SJCRH30 (cell line): ENCODE results near the gene LRRFIP2. TPM values are rescaled to one million over a fixed set of nuclear protein-coding genes. Genes with fewer than 3 reads are reported as not detected.

Experiments
- DNase-seq, 2 experiments: peaks; one replicate each; pipeline ENCODE4 v3.0.0-alpha.2; 2015 to 2020
- H3K27ac ChIP-seq: fragments of 250-450 bp; sonication (Bioruptor Pico); 2 replicates; pipeline ENCODE4 v1.5.1; 2020; ENCODE audit warnings: mild to moderate bottlenecking, moderate library complexity
- H3K27me3 ChIP-seq: fragments of 250-450 bp; sonication (Bioruptor Pico); 2 replicates; pipeline ENCODE4 v1.5.1; 2020; ENCODE audit warnings: mild to moderate bottlenecking, moderate library complexity
- H3K36me3 ChIP-seq: fragments of 250-450 bp; sonication (Bioruptor Pico); 2 replicates; pipeline ENCODE4 v1.5.1; 2020; ENCODE audit warnings: mild to moderate bottlenecking, moderate library complexity
- H3K4me1 ChIP-seq: fragments of 250-450 bp; sonication (Bioruptor Pico); 2 replicates; pipeline ENCODE4 v1.5.1; 2020; ENCODE audit warnings: mild to moderate bottlenecking, moderate library complexity
- H3K4me3 ChIP-seq: fragments of 250-450 bp; sonication (Bioruptor Pico); 2 replicates; pipeline ENCODE4 v1.5.1; 2020; ENCODE audit warnings: mild to moderate bottlenecking, moderate library complexity
- H3K9me3 ChIP-seq: fragments of 250-450 bp; sonication (Bioruptor Pico); replicated peaks from 2 replicates; pipeline ENCODE4 v1.5.1; 2020; ENCODE audit warnings: mild to moderate bottlenecking, moderate library complexity
- total RNA-seq: library from RNA; depleted of rRNA; stranded (reverse); fragments of >200 nt; shearing (Covaris generic); gene quantifications from 2 replicates; pipeline ENCODE4 v1.2.3, GENCODE V29; 2014

The LRRFIP2 gene
- total RNA-seq, 1 experiment from 2014 or later = 34.5 TPM

DNA sequence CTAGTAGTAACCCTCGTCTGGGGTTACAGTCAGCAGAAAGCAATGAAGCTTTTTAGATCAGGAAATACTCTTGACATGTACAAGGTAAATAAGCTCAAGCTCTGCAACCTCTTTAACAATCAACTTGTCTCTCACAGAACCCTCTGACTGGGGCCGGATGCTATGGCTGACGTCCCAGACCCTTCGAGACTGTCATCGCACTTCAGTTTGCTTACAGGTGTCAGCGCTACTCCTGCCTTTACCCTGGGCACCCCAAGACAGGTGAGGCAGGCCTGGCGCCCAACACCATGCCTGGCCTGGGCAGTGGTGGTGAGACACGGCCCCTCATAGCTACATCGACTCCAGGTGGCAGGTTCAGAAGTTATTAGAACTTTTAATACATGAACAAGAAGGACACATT is 30.6 kb downstream of the LRRFIP2 start:
- peaks cover 8% of the 10 kb centered on the region for H3K36me3 ChIP-seq
- no peaks in the 10 kb centered on the region for H3K27me3 ChIP-seq
- H3K27ac ChIP-seq = no peak overlapping the region
- no peak overlapping the region for H3K4me3 ChIP-seq
- peaks cover 6% of the 10 kb centered on the region; the same call in 1 of the 2 replicates for H3K4me1 ChIP-seq
- no peaks in the 10 kb centered on the region for H3K9me3 ChIP-seq
- DNase-seq = no peak

DNA sequence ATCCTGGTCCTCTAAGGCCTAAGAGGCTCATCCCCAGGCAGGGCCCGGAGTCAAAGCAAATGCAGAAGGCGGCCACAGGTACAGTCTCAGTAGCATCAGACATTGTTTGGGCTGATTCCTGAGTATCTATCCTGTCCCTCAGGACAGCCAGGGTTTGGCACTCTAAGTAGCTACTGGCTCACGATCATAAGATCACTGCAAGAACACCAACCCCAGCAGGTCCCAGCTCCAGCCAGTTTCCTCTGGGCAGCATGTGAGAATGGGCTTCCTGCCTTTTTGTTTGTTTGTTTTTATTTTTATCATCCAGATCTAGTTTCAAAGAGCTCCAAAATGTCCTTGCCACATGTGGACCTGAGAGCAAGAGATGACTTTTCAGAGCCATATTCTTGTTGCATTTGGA is 32.7 kb downstream of the LRRFIP2 start:
- no peaks in the 10 kb centered on the region for H3K4me1 ChIP-seq
- H3K4me3 ChIP-seq = no peak overlapping the region
- no peaks in the 10 kb centered on the region for H3K27me3 ChIP-seq
- peaks cover 5% of the 10 kb centered on the region for H3K36me3 ChIP-seq
- H3K9me3 ChIP-seq = no peaks in the 10 kb centered on the region
- no peak for DNase-seq
- no peak overlapping the region for H3K27ac ChIP-seq

DNA sequence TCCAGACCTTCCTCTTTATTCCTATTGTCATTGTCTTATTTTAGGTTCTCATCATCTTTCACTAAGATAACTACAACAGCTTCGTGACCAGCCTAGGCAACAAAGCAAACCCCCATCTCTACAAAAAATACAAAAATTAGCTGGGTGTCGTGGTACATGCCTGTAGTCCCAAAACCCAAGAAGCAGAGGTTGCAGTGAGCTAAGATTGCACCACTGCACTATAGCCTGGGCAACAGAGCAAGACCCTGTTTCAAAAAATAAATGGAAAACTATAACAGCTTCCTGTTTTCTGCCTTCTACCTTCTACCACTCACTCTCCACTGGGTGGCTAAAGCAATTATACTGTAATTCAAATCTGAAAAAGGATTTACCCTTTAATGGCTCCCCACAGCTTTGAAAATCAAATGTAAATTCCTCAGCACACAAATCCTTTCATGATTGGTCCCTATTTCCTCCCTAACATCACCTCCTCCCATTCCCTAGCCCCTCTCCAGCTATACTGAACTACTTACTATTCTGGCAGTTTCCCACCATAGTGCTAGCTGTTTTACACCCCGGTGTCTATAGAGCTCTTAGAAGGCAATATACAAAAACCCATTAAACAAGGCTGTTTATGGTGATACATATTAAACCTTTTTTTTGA is 33.4 kb downstream of the LRRFIP2 start:
- H3K4me1 ChIP-seq = no peaks in the 10 kb centered on the region
- no peak overlapping the region for H3K4me3 ChIP-seq
- H3K9me3 ChIP-seq = no peaks in the 10 kb centered on the region
- no peak overlapping the region for H3K27ac ChIP-seq
- no peaks in the 10 kb centered on the region for H3K27me3 ChIP-seq
- no peak for DNase-seq
- peaks cover 5% of the 10 kb centered on the region for H3K36me3 ChIP-seq

DNA sequence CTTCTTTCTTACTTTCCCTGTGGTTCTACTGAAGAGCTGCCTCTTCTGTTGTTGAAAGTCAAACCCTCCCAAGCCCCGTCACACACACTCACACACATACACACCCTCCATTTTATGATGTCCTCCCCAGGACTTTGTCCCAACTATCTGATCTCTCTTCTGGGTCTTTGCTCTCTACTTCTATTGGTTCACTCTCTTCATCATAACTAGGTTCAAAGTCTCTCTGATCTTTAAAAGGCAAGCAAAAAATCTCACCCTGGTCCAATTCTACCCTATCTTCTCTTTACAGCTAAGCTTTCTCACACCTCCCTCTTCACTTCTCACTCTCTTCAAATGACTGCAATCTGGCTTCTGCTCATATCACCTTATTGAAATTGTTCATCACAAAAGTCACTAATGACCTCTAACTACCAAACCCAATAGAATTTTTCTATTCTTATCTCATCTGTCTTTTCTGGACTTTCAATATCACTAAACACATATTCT is 34.8 kb downstream of the LRRFIP2 start:
- H3K4me1 ChIP-seq = no peaks in the 10 kb centered on the region
- H3K27me3 ChIP-seq = no peaks in the 10 kb centered on the region
- no peak for DNase-seq
- no peaks in the 10 kb centered on the region for H3K9me3 ChIP-seq
- no peak overlapping the region for H3K27ac ChIP-seq
- H3K36me3 ChIP-seq = peaks cover 5% of the 10 kb centered on the region
- no peak overlapping the region for H3K4me3 ChIP-seq

DNA sequence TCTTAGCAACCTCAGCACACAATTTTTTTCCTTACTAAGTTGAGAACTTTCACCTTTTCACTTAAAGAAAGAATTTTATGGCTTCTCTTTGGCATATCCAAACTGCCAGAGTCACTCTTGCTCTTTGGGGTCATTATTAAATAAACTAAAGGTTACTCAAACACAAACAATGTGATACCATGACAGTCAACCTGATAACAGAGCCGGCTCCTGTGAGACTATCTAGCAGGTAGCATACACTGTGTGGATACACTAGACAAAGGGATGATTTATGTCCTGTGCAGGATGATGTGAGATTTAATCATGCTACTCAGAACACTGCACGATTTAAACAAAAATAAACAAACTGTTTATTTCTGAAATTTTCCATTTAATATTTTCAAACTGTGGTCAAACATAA is 35.6 kb downstream of the LRRFIP2 start:
- peaks cover 5% of the 10 kb centered on the region for H3K36me3 ChIP-seq
- H3K4me3 ChIP-seq = no peak overlapping the region
- H3K9me3 ChIP-seq = no peaks in the 10 kb centered on the region
- no peaks in the 10 kb centered on the region for H3K27me3 ChIP-seq
- DNase-seq = no peak
- H3K27ac ChIP-seq = no peak overlapping the region
- H3K4me1 ChIP-seq = no peaks in the 10 kb centered on the region

DNA sequence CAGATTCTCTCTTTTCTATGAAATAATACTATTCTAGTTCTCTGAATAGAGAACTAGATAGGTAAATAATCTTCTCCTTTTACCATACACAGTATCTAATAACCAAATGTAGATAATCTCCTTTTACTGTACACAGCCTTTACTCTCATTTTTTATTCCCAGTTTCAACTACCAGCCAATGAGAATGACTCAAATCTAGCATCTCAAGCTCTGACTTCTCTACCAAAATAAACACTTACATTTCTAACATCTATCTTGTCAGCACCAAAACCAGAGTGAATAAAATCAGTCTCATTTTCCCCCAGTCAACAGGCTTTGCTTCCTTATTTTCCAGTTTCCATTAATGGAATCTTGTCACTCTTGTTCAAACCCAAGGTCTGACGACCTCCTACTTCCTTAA is 36.9 kb downstream of the LRRFIP2 start:
- Histone ChIP-seq H3K27me3 (no peaks in the 10 kb centered on the region), H3K36me3 (peaks cover 2% of the 10 kb centered on the region), H3K4me3 (no peak overlapping the region), H3K27ac (no peak overlapping the region), H3K4me1 (no peaks in the 10 kb centered on the region), H3K9me3 (no peaks in the 10 kb centered on the region)
- no peak for DNase-seq

DNA sequence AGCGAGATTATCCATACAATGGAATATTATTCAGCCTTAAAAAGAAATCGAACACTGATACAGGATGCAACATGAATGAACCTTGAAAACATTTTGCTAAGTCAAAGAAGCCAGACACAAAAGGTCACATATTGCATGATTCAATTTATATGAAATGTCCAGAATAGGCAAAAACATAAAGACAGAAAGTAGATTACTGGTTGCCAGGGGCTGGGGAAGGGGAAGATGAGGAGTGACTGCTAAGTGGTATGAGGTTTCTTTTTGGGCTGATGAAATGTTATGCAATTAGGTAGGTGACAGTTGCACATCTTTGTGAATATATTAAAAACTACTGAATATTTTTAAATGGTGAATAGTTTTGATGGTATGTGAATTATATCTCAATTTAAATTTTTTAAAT is 38.3 kb downstream of the LRRFIP2 start:
- no peak for DNase-seq
- no peaks in the 10 kb centered on the region for H3K9me3 ChIP-seq
- no peaks in the 10 kb centered on the region for H3K36me3 ChIP-seq
- no peak overlapping the region for H3K27ac ChIP-seq
- H3K27me3 ChIP-seq = no peaks in the 10 kb centered on the region
- no peak overlapping the region for H3K4me3 ChIP-seq
- no peaks in the 10 kb centered on the region for H3K4me1 ChIP-seq

DNA sequence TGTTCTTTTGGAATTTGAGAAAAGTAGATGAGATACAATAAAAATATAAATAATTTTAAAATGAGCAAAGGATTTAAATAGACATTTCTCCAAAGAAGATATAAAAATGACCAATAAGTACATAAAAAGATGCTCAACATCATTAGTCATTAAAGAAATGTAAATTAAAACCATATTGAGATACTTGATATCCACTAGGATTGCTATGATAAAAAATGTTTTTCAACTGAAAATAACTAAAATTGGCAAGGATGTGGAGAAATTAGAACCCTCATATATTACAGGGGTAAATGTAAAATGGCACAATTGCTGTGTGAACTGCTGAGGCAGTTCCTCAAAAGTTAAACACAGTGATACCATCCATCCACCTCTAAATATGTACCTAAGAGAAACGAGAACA is 38.8 kb downstream of the LRRFIP2 start:
- no peak overlapping the region for H3K4me3 ChIP-seq
- no peaks in the 10 kb centered on the region for H3K4me1 ChIP-seq
- no peaks in the 10 kb centered on the region for H3K9me3 ChIP-seq
- no peak overlapping the region for H3K27ac ChIP-seq
- H3K27me3 ChIP-seq = no peaks in the 10 kb centered on the region
- no peaks in the 10 kb centered on the region for H3K36me3 ChIP-seq
- DNase-seq = no peak

DNA sequence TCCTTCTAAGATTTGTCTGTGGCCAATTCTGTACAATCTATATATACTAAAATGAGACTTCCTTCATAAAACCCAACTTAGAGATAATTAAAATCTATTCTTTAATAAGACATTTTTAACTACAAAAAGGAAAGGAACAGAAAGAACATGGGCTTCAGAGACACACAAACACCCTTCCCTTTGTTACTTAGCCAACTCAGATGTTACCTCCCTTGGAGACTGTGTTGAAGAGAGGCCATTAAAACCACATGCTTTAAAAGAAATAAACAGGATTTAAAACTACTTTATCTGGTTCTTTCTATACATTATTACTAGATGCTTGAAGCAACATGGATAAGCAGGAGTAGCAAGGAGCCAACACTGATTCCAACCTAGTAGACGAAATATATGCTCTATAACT is 42.0 kb downstream of the LRRFIP2 start:
- H3K36me3 ChIP-seq = no peaks in the 10 kb centered on the region
- H3K27ac ChIP-seq = no peak overlapping the region
- H3K4me1 ChIP-seq = no peaks in the 10 kb centered on the region
- H3K27me3 ChIP-seq = no peaks in the 10 kb centered on the region
- no peak for DNase-seq
- H3K4me3 ChIP-seq = no peak overlapping the region
- H3K9me3 ChIP-seq = no peaks in the 10 kb centered on the region

DNA sequence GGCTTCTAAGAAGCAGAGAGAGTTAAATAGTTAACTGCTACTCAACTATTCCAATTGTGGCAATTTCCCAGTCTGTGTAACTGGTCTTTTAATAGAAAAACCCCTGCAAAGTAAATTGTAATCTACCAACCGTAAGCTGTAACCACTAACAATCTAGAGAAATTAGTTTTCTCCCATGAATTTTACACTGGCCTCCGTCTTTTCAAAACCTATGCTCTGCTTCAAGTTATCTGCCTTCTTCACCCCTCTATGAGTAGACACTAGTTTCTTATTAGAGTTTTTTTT is 42.6 kb downstream of the LRRFIP2 start:
- no peak for DNase-seq
- Histone ChIP-seq H3K9me3 (no peaks in the 10 kb centered on the region), H3K36me3 (no peaks in the 10 kb centered on the region), H3K4me1 (no peaks in the 10 kb centered on the region), H3K27ac (no peak overlapping the region), H3K27me3 (no peaks in the 10 kb centered on the region), H3K4me3 (no peak overlapping the region)

DNA sequence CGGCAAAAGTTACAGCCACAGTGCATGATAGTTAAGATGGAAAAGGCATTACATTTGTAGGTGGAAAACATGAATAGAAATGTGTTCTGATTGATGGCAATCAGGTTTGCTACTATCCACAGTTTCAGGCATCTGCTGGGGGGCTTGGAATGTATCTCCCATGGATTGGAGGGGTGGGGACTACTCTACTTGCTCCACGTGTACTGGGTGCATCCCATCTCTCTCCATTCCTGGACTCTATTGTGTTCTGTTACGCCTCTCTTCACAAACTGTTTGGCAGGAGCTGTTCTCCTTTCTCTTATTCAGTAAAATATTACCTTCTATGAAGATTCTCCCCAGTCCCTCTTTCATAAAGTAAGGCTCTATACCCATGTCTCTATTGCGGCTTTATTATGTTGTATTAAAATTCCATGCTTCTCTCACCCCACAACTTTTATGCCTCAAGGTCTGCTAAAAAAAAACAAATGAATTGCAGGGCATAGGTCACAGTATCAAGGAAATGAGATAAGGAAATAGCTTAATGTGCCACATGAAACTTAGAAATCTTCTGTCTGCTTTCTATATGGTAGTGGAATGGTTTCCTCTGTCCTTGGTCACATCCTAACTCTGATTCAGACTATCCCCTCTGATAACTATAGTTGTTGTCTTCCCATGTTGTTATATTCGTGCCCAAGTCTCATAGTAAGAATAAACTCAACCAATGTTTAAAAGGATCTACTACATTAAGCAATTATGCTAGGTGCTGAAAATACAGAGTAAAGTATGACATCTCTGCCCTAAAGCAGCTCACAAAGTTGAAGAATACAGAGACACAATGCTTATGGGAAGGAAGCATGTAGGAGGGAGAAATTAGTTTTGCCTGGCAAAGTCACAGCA is 43.2 kb downstream of the LRRFIP2 start:
- Histone ChIP-seq H3K4me3 (no peak overlapping the region), H3K4me1 (no peaks in the 10 kb centered on the region), H3K36me3 (no peaks in the 10 kb centered on the region), H3K27me3 (no peaks in the 10 kb centered on the region), H3K27ac (no peak overlapping the region), H3K9me3 (no peaks in the 10 kb centered on the region)
- DNase-seq = no peak

DNA sequence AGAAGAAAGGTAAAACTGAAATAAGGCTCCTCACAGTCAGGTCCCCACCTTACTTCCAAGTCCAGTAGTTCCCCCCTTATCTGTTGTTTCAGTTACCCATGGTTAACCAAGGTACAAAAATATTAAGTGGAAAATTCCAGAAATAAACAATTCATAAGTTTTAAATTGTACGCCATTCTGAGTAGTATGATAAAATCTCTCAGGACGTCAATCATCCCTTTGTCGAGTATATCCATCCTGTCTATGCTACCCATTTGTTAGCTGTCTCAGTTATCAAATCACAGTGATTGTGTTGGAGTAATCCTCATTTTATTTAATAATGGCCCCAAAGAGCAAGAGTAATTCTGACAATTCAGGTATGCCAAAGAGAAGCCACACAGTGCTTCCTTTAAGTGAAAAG is 43.9 kb downstream of the LRRFIP2 start:
- no peak overlapping the region for H3K27ac ChIP-seq
- no peaks in the 10 kb centered on the region for H3K27me3 ChIP-seq
- H3K9me3 ChIP-seq = no peaks in the 10 kb centered on the region
- no peak for DNase-seq
- H3K4me3 ChIP-seq = no peak overlapping the region
- H3K36me3 ChIP-seq = no peaks in the 10 kb centered on the region
- H3K4me1 ChIP-seq = no peaks in the 10 kb centered on the region

DNA sequence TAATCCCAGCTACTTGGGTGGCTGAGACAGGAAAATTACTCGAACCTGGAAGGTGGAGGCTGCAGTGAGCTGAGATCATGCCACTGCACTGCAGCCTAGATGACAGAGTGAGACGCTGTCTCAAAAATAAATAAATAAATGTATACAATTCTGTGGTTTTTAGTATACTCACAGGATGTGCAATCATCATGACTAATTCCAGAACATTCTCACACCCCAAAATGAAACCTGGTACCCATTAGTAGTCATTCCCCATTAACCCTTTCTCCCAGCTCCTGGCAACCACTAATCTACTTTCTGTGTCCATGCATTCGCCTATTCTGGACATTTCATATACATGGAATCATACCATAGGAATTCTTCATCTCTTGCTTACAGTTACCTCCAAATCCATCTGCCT is 44.5 kb downstream of the LRRFIP2 start:
- H3K9me3 ChIP-seq = no peaks in the 10 kb centered on the region
- no peak overlapping the region for H3K4me3 ChIP-seq
- no peaks in the 10 kb centered on the region for H3K27me3 ChIP-seq
- DNase-seq = no peak
- no peak overlapping the region for H3K27ac ChIP-seq
- no peaks in the 10 kb centered on the region for H3K4me1 ChIP-seq
- no peaks in the 10 kb centered on the region for H3K36me3 ChIP-seq

DNA sequence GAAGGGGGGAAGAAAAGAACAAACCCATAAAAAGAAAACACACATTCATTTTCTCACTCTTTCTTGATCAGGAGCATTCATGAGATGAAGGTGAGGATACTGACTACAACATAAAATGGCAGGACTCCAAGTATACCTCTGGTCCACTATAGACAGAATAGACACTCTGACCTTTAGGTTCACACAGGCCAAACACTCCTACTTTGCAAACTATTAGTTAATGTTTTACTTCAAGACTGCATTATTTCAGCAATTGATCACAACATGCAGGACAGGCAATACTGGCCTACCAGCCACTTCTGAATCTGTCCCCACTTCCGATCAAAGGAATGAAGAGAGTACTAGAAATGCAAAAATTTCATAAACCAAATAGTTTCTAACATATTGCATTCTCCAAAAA is 47.0 kb downstream of the LRRFIP2 start:
- Histone ChIP-seq H3K9me3 (no peaks in the 10 kb centered on the region), H3K36me3 (no peaks in the 10 kb centered on the region), H3K4me1 (no peaks in the 10 kb centered on the region), H3K27ac (no peak overlapping the region), H3K27me3 (no peaks in the 10 kb centered on the region), H3K4me3 (no peak overlapping the region)
- no peak for DNase-seq

DNA sequence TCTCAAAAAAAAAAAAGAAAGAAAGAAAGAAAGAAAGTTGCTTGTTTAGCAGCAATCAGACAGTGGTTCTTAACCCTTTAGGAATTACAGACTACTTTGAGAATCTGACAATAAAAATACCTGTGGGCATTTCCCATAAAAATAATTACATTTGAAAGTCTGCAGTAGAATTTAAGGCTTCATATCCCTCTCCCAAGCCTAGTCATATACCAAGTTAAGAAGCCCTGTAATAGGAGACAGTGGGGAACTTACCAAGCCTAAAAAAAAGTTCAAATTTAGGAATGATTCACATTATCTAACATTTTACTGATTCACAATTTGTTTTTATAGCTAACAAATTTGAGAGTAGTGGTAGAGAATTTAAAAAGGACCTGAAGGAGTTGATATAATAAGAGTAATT is 47.5 kb downstream of the LRRFIP2 start:
- Histone ChIP-seq H3K4me3 (no peak overlapping the region), H3K27ac (no peak overlapping the region), H3K9me3 (no peaks in the 10 kb centered on the region), H3K4me1 (no peaks in the 10 kb centered on the region), H3K27me3 (no peaks in the 10 kb centered on the region), H3K36me3 (no peaks in the 10 kb centered on the region)
- DNase-seq = no peak
